HG03565 (cell line): ENCODE measurements around the gene MVD.
A peak's percentile ranks its signal among the peaks of the same experiment; 100 is the strongest.
"Not testable (repeated sequence)": the region's sequence is repeated elsewhere in the genome, so short reads cannot be mapped to it uniquely, and the experiment has no call there.

ENCODE experiments used
- ATAC-seq: cut with Tn5 transposase; IDR thresholded peaks from one replicate; pipeline ENCODE4 v1.9.1; 2021; ENCODE audit warnings: mild to moderate bottlenecking, moderate library complexity; ENCODE audit not compliant: unreplicated experiment

MVD gene

GRCh38 chr16:88685156-88686061 is 22.5 kb upstream of the MVD start:
- ATAC-seq = no peak

- no peak for ATAC-seq
Observed at GRCh38 chr16:88684569-88685155, 21.8 kb upstream of the MVD start.

- ATAC-seq = peak; percentile 53
Observed at GRCh38 chr16:88681709-88682451, 19.0 kb upstream of the MVD start.

- ATAC-seq = no peak
Observed at GRCh38 chr16:88681084-88681680, 18.3 kb upstream of the MVD start.

GRCh38 chr16:88680554-88681083 is 17.7 kb upstream of the MVD start:
- ATAC-seq = no peak

- ATAC-seq = no peak
Observed at GRCh38 chr16:88678224-88678979, 15.5 kb upstream of the MVD start.

GRCh38 chr16:88677721-88678120 is 14.8 kb upstream of the MVD start:
- no peak for ATAC-seq

- ATAC-seq = no peak
Observed at GRCh38 chr16:88676502-88677242, 13.8 kb upstream of the MVD start.

GRCh38 chr16:88673716-88674379 is 11.0 kb upstream of the MVD start:
- ATAC-seq = no peak

GRCh38 chr16:88672776-88673175 is 9.9 kb upstream of the MVD start:
- ATAC-seq = no peak

- ATAC-seq = no peak
Observed at GRCh38 chr16:88671806-88672205, 8.9 kb upstream of the MVD start.

- ATAC-seq = no peak
Observed at GRCh38 chr16:88669980-88670379, 7.1 kb upstream of the MVD start.

GRCh38 chr16:88669493-88669892 is 6.6 kb upstream of the MVD start:
- not testable (repeated sequence) for ATAC-seq

- ATAC-seq = no peak
Observed at GRCh38 chr16:88667461-88667860, 4.6 kb upstream of the MVD start.

GRCh38 chr16:88665570-88665969 is 2.7 kb upstream of the MVD start:
- ATAC-seq = no peak

GRCh38 chr16:88665148-88665547 is 2.3 kb upstream of the MVD start:
- no peak for ATAC-seq

GRCh38 chr16:88662222-88662842 is 559 bp downstream of the MVD start:
- ATAC-seq = no peak

GRCh38 chr16:88661468-88661867 is 1.4 kb downstream of the MVD start:
- no peak for ATAC-seq

- ATAC-seq = no peak
Observed at GRCh38 chr16:88659160-88659559, 3.7 kb downstream of the MVD start.
